Fibroblast of pulmonary artery (primary cell): ENCODE results near the gene BBS9.

Source experiments
- DNase-seq: peaks from one replicate; pipeline ENCODE4 v3.0.0-alpha.2; 2010; ENCODE audit warnings: low read depth
- H3K4me3 ChIP-seq: replicated peaks from 2 replicates; pipeline ENCODE4 v1.5.1; 2011; ENCODE audit warnings: low read depth, mild to moderate bottlenecking, control low read depth, low read length, moderate library complexity
- TF ChIP-seq, protein P1 (sequence below): IDR thresholded peaks from 2 replicates; pipeline ENCODE4 v1.5.1; 2011; ENCODE audit warnings: mild to moderate bottlenecking, control low read depth, low read length, inconsistent platforms; ENCODE audit errors: missing control alignments

Gene BBS9

DNA sequence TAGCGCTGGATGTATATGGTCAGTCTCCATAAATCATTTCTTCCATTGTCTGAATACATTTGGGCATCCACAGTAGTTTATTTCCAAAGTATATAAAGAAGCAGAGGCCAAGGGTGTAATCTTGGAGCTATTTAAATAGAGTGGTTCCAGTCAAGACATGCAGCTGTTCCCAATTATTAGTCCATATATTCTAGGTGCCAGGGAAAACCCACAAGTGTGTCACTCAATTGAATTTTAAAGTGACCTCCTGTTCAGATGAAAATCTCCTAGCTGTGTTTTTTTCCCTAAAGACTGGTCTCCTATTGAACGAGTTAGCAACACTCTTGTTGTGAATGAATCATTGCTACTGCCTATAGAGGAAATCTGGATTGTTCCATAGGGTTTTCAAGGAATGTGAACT lies 515.7 kb downstream of the BBS9 start:
- DNase-seq = no peak

DNA sequence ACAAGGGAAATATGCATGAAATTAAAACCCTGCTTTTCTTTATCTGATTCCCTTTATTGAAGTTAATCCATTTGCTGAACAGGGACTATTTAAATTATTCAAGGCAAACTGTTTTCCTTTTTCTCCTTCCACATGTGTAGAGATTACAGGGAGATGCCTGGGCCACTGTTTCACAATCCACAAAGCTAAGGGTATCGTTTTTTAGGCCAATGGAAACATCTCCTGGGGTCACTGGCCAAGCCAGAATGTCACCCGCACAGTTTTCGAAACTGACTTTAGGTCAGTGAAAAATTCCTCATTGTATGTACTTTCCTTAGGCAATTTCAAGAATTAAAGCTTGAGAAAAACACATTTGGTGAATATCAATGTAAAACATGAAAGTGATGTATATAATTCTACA lies 516.8 kb downstream of the BBS9 start:
- DNase-seq = no peak
- TF ChIP-seq, protein P1, sequence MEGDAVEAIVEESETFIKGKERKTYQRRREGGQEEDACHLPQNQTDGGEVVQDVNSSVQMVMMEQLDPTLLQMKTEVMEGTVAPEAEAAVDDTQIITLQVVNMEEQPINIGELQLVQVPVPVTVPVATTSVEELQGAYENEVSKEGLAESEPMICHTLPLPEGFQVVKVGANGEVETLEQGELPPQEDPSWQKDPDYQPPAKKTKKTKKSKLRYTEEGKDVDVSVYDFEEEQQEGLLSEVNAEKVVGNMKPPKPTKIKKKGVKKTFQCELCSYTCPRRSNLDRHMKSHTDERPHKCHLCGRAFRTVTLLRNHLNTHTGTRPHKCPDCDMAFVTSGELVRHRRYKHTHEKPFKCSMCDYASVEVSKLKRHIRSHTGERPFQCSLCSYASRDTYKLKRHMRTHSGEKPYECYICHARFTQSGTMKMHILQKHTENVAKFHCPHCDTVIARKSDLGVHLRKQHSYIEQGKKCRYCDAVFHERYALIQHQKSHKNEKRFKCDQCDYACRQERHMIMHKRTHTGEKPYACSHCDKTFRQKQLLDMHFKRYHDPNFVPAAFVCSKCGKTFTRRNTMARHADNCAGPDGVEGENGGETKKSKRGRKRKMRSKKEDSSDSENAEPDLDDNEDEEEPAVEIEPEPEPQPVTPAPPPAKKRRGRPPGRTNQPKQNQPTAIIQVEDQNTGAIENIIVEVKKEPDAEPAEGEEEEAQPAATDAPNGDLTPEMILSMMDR = no peak
- H3K4me3 ChIP-seq = no peak overlapping the region

More for the DNA sequence above, 515.7 kb downstream of the BBS9 start:
- no peak overlapping the region for H3K4me3 ChIP-seq
- TF ChIP-seq, protein P1 = no peak

DNA sequence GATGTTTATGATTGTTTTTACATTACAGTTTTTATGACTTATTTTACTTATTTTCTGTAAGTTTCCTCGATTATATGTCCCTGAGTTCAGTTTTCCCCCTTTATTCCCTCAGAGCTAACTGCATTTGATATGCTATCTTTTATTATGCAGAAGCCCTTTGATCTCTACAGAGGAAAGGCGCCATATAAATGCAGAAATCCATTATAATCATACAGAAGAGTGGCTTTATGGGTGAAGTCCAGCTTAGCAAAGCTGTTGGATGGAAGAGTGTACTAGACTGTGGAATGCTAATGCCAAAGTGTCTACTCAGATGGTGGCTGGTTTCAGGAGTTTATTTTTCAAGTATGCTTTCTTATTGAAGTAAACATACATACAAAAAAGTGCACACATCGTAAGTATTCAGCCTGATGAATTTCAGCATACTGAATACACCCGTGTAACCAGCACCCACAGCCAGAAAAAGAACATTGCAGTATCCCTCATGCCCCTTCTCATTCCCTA lies 517.6 kb downstream of the BBS9 start:
- TF ChIP-seq, protein P1 = no peak
- no peak for DNase-seq
- H3K4me3 ChIP-seq = no peak overlapping the region

DNA sequence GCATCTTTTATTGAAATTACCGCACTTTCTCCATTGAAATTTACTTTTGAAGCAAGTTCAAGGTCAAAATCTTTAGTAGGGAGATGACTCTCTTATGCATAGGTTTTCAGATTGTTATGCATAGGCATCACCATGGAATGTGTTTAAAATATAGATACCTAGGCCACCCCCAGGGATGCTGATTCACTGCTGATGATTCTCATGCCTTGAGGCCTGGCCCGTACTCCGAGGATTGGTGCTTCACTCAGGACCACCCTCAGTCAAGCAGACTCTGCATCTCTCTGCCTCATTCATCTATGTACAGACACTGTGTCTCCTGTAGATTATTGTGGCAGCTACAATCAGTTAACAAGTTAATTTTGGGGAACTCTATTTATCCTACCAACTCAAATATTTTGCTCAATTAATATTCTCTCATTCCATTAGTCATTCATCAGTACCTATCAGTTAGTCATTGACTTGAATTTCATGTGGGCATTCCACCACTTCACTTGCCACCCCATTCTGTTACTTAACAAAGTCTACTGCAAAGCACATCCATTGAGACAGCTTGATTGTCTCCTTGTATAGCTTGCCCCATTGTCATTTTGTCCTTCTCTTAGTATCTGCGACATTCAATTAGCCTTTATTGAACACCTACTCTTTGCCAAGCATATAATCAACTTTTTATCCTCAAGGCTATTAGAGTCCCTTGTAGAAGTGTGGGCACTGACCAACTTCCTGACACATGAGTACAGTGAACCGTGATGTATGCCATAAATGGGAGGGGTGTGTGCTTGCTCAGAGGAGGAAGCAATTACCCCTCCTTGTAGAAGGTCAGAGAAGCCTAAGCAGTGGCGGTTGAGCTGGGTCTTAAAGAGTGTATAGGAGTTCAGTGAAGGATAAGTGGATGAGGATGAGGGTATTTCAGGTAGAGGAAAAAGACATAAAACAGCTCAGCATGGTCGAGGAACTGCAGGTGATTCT lies 520.4 kb downstream of the BBS9 start:
- H3K4me3 ChIP-seq = no peak overlapping the region
- DNase-seq = no peak
- TF ChIP-seq, protein P1 = no peak

DNA sequence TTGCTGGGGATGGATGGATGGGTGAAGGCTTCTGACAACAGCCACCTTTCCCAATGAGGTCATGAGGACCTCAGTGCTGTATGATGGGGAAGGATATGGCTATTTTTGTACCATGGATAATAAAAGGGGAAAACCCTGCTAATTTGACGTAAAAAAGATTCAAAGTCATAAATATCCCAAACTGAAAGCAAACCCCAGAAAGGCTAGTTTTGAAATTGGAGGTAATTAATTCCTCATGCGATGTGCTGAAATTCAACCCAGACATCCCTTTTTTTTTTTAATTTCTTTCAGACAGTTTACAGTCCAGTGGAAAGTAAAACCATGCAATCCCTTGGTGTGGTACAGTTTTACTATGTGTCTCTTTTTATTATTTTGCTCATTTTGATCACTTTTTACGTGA lies 521.5 kb downstream of the BBS9 start:
- DNase-seq = no peak
- TF ChIP-seq, protein P1 = no peak
- H3K4me3 ChIP-seq = no peak overlapping the region

DNA sequence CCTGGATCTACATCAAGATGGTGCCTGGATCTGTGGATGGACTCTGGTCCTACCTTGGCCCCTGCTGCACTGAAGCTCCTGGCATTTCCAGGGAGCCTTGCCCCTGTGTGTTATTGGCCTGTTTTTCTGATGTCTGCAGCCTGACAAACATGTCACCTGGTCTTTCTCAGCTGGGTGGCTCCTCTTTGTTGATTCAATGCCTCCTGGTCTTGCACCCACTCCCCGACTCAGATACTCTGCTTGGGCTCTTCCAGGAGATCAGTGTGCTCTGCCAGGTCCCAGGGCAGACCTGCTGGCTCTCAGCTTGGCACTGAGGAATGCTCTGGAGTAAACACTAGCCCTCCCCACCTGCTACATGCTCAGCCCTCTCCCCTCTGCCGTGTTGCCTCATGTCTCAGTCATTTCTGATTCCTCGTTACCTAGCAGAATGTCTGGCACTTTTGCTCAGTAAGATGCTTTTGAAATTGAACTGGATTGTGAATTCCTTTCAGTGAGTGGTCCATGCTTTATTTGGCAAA lies 522.7 kb downstream of the BBS9 start:
- no peak overlapping the region for H3K4me3 ChIP-seq
- no peak for DNase-seq
- TF ChIP-seq, protein P1 = no peak

DNA sequence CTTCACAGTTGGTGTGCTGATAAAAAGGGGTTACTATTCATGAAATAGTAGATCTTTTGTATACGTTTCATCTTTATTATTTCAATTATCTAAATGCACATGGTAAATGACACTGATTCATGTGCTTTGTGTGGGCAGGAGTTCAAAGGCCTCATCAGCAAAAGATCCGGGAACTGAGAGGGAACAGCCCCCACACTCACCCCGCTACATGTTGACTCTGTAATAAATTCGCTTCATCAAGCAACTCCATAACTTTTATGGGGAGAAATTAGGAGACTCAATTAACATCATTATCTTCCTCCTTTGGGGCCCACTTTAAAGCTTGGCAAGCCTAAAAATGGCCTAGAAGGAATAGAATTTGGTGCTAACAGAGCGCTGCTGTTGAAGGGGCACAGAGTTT lies 525.3 kb downstream of the BBS9 start:
- TF ChIP-seq, protein P1 = no peak
- H3K4me3 ChIP-seq = no peak overlapping the region
- no peak for DNase-seq
